HepG2 (cell line): ENCODE measurements around the gene CD7. TPM values are rescaled to one million over a fixed set of nuclear protein-coding genes. Genes with fewer than 3 reads are reported as not detected.

Source experiments
- CCDC6 ChIP-seq: sonication (generic); formaldehyde crosslinking; IDR thresholded peaks from 2 replicates; pipeline ENCODE4 v1.8.1; 2022; ENCODE audit warnings: mild to moderate bottlenecking, missing genetic modification reagents, moderate library complexity
- ELF1 ChIP-seq: sonication (generic); formaldehyde crosslinking; IDR thresholded peaks from 2 replicates; pipeline ENCODE4 v1.4.0; 2020; ENCODE audit warnings: missing genetic modification reagents
- HIC2 ChIP-seq: sonication (generic); formaldehyde crosslinking; IDR thresholded peaks from 2 replicates; pipeline ENCODE4 v1.9.0; 2022; ENCODE audit warnings: low read depth, missing genetic modification reagents
- MAFG ChIP-seq: sonication (generic); formaldehyde crosslinking; IDR thresholded peaks from 2 replicates; pipeline ENCODE4 v1.5.1; 2020; ENCODE audit warnings: mild to moderate bottlenecking, missing genetic modification reagents
- MIER2 ChIP-seq: IDR thresholded peaks from 2 replicates; pipeline ENCODE4 v1.6.1; 2016; ENCODE audit warnings: missing biosample characterization, missing genetic modification reagents
- NFKBIZ ChIP-seq: IDR thresholded peaks from 2 replicates; pipeline ENCODE4 v1.6.1; 2018; ENCODE audit warnings: missing genetic modification reagents, missing compliant biosample characterization
- PAWR ChIP-seq: sonication (generic); formaldehyde crosslinking; IDR thresholded peaks from 2 replicates; pipeline ENCODE4 v1.4.0; 2020; ENCODE audit warnings: missing genetic modification reagents, mild to moderate bottlenecking, borderline replicate concordance
- SMARCC2 ChIP-seq: fragments of 450-650 bp; IDR thresholded peaks from 2 replicates; pipeline ENCODE4 v1.6.1; 2017; ENCODE audit warnings: antibody characterized with exemption, mild to moderate bottlenecking
- TFE3 ChIP-seq: IDR thresholded peaks from 2 replicates; pipeline ENCODE4 v1.6.1; 2016
- THYN1 ChIP-seq: sonication (generic); formaldehyde crosslinking; IDR thresholded peaks from 2 replicates; pipeline ENCODE4 v1.8.1; 2023; ENCODE audit warnings: low read depth, mild to moderate bottlenecking, moderate library complexity, missing genetic modification reagents, borderline replicate concordance
- XRCC5 ChIP-seq: fragments of 200-400 bp; formaldehyde crosslinking; optimal IDR thresholded peaks from 2 replicates; pipeline ENCODE3; 2017; ENCODE audit warnings: mild to moderate bottlenecking, low read length
- ZBTB26 ChIP-seq: IDR thresholded peaks from 2 replicates; pipeline ENCODE4 v1.6.1; 2016; ENCODE audit warnings: missing compliant biosample characterization, missing genetic modification reagents, borderline replicate concordance
- ZFAT ChIP-seq: sonication (generic); formaldehyde crosslinking; conservative IDR thresholded peaks from 2 replicates; pipeline ENCODE4 v1.8.1; 2023; ENCODE audit warnings: missing genetic modification reagents, inconsistent platforms
- ZFYVE20 ChIP-seq: sonication (generic); formaldehyde crosslinking; IDR thresholded peaks from 2 replicates; pipeline ENCODE4 v1.8.0; 2023; ENCODE audit warnings: low read depth, mild to moderate bottlenecking, moderate library complexity, missing genetic modification reagents, borderline replicate concordance
- ZNF160 ChIP-seq: sonication (generic); formaldehyde crosslinking; IDR thresholded peaks from 2 replicates; pipeline ENCODE4 v1.8.0; 2022; ENCODE audit warnings: mild to moderate bottlenecking, inconsistent platforms, missing genetic modification reagents
- ZNF17 ChIP-seq: sonication (generic); formaldehyde crosslinking; IDR thresholded peaks from 2 replicates; pipeline ENCODE4 v1.5.0; 2020; ENCODE audit warnings: mild to moderate bottlenecking, missing genetic modification reagents
- ZNF550 ChIP-seq: sonication (generic); formaldehyde crosslinking; IDR thresholded peaks from 2 replicates; pipeline ENCODE4 v1.4.0; 2020; ENCODE audit warnings: mild to moderate bottlenecking, missing genetic modification reagents, borderline replicate concordance
- ZNF709 ChIP-seq: sonication (generic); formaldehyde crosslinking; IDR thresholded peaks from 2 replicates; pipeline ENCODE4 v1.5.0; 2020; ENCODE audit warnings: mild to moderate bottlenecking, missing genetic modification reagents
- polyA plus RNA-seq, 8 experiments: library from polyadenylated mRNA; depleted of rRNA in 3 of 8; stranded (reverse) in 7 of 8; unstranded in 1 of 8; fragments of >200 nt; fragmentation: Illumina TruSeq in 4 of 8; extraction: Trizol in 4 of 8; gene quantifications; 2 replicates each; pipeline versions ENCODE4 v1.2.1 to v1.2.3, GENCODE V29; 2011 to 2016; ENCODE audit warnings: low read depth in 4 of 8, missing spikeins in 1 of 8, mixed read lengths in 1 of 8; ENCODE audit not compliant: insufficient read depth in 1 of 8
- total RNA-seq, 5 experiments: library from RNA; depleted of rRNA; stranded (reverse); fragments of >200 nt; fragmentation: Illumina TruSeq; extraction: Trizol; gene quantifications; 2 replicates each; pipeline ENCODE4 v1.2.3, GENCODE V29; 2016; ENCODE audit warnings: low read depth in 1 of 5
- TF ChIP-seq, protein P1 (sequence below): sonication (generic); formaldehyde crosslinking; IDR thresholded peaks from 2 replicates; pipeline ENCODE4 v1.4.0; 2020; ENCODE audit warnings: missing genetic modification reagents, borderline replicate concordance
- TF ChIP-seq, protein P2 (sequence below): sonication (generic); formaldehyde crosslinking; IDR thresholded peaks from 2 replicates; pipeline ENCODE4 v1.5.1; 2020; ENCODE audit warnings: missing genetic modification reagents, mild to moderate bottlenecking, borderline replicate concordance

The CD7 gene
- total and polyA plus RNA-seq, 2 of the 13 experiments (the other 11 are each of a cell fraction or from before 2014, with no cell fraction given): 67.6 to 76.4 TPM

- TF ChIP-seq HIC2 (CRISPR knock-in tag): peak; percentile 96
- TF ChIP-seq ZNF550 (CRISPR knock-in tag): no peak
- peak; percentile 24; the same call in 1 of the 2 replicates for TF ChIP-seq ZNF160 (CRISPR knock-in tag)
- no peak; the same call in 1 of the 2 replicates for TF ChIP-seq ELF1
- peak; percentile 96 for TF ChIP-seq MAFG (CRISPR knock-in tag)
- TF ChIP-seq SMARCC2: no peak
- no peak for TF ChIP-seq TFE3 (CRISPR knock-in tag)
- no peak for TF ChIP-seq ZFYVE20
- TF ChIP-seq PAWR (CRISPR knock-in tag): no peak
- TF ChIP-seq MIER2 (CRISPR knock-in tag): no peak
- TF ChIP-seq NFKBIZ: 0 out of 2 replicates have a peak, but pooled peaks have one; percentile 34
- no peak for TF ChIP-seq ZNF709
- no peak for TF ChIP-seq ZNF17 (CRISPR knock-in tag)
- TF ChIP-seq CCDC6 (CRISPR knock-in tag): no peak
- TF ChIP-seq, protein P1, sequence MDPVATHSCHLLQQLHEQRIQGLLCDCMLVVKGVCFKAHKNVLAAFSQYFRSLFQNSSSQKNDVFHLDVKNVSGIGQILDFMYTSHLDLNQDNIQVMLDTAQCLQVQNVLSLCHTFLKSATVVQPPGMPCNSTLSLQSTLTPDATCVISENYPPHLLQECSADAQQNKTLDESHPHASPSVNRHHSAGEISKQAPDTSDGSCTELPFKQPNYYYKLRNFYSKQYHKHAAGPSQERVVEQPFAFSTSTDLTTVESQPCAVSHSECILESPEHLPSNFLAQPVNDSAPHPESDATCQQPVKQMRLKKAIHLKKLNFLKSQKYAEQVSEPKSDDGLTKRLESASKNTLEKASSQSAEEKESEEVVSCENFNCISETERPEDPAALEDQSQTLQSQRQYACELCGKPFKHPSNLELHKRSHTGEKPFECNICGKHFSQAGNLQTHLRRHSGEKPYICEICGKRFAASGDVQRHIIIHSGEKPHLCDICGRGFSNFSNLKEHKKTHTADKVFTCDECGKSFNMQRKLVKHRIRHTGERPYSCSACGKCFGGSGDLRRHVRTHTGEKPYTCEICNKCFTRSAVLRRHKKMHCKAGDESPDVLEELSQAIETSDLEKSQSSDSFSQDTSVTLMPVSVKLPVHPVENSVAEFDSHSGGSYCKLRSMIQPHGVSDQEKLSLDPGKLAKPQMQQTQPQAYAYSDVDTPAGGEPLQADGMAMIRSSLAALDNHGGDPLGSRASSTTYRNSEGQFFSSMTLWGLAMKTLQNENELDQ: no peak
- peak; percentile 16 for TF ChIP-seq XRCC5
- no peak for TF ChIP-seq THYN1 (CRISPR knock-in tag)
- TF ChIP-seq ZBTB26 (CRISPR knock-in tag): peak; percentile 33; the same call in 1 of the 2 replicates
- TF ChIP-seq, protein P2, sequence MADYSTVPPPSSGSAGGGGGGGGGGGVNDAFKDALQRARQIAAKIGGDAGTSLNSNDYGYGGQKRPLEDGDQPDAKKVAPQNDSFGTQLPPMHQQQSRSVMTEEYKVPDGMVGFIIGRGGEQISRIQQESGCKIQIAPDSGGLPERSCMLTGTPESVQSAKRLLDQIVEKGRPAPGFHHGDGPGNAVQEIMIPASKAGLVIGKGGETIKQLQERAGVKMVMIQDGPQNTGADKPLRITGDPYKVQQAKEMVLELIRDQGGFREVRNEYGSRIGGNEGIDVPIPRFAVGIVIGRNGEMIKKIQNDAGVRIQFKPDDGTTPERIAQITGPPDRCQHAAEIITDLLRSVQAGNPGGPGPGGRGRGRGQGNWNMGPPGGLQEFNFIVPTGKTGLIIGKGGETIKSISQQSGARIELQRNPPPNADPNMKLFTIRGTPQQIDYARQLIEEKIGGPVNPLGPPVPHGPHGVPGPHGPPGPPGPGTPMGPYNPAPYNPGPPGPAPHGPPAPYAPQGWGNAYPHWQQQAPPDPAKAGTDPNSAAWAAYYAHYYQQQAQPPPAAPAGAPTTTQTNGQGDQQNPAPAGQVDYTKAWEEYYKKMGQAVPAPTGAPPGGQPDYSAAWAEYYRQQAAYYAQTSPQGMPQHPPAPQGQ (CRISPR knock-in tag): no peak
- no peak for TF ChIP-seq ZFAT (CRISPR knock-in tag)
These were observed 13.2 kb upstream of the CD7 start (continued) for GRCh38 chr17:82330322-82331239.
